Measurements from ENCODE around the gene CFAP251.

DNA sequence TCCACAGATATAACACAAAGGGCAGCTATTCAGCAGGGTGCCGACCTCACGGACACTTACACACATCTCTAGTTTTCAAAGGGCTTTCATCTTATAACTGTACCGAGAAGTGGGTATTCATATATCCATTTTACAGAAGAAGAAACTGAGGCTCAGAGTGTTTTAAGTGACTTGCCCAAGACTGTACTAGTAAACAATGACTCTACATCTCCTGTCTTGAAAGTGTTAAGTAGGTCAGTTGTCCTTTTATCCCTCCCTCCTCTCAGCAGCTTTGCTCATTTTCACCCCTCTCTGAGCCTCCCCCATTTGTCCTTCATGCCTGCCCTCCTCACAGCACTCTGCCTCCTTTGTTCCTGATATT, 13.8 kb downstream of the CFAP251 start:
- TF ChIP-seq, protein P1, sequence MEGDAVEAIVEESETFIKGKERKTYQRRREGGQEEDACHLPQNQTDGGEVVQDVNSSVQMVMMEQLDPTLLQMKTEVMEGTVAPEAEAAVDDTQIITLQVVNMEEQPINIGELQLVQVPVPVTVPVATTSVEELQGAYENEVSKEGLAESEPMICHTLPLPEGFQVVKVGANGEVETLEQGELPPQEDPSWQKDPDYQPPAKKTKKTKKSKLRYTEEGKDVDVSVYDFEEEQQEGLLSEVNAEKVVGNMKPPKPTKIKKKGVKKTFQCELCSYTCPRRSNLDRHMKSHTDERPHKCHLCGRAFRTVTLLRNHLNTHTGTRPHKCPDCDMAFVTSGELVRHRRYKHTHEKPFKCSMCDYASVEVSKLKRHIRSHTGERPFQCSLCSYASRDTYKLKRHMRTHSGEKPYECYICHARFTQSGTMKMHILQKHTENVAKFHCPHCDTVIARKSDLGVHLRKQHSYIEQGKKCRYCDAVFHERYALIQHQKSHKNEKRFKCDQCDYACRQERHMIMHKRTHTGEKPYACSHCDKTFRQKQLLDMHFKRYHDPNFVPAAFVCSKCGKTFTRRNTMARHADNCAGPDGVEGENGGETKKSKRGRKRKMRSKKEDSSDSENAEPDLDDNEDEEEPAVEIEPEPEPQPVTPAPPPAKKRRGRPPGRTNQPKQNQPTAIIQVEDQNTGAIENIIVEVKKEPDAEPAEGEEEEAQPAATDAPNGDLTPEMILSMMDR (IDR thresholded peaks at IDR 0.05), result no peak
- no peak for TF ChIP-seq POLR2A (IDR thresholded peaks at IDR 0.05)

All from esophagus squamous epithelium (tissue), 4 donors.